A549 (cell line): ENCODE measurements around the gene ZNF774. TPM values are rescaled to one million over a fixed set of nuclear protein-coding genes. Genes with fewer than 3 reads are reported as not detected.

Source experiments
- ATAC-seq, 2 experiments: fragments of 200-7000 bp in 1 of 2; fragments of >200 bp in 1 of 2; cut with Nextera tagmentation in 1 of 2; cut with Tn5 transposase in 1 of 2; 3 replicates each; pipeline versions ENCODE4 v1.8.0 to v1.9.1; 2018 to 2020; ENCODE audit warnings: mild to moderate bottlenecking in 1 of 2, moderate library complexity in 1 of 2
- CTCF ChIA-PET: fragments of 300-600 bp; sonication (Branson Sonifier 250); formaldehyde crosslinking; extraction: SDS; loops from one replicate; lab custom pipeline; 2021; ENCODE audit warnings: antibody characterized with exemption, inconsistent platforms; lab: Yijun Ruan, JAX
- POLR2A ChIA-PET: fragments of 350-600 bp; formaldehyde crosslinking; extraction: SDS; loops from one replicate; lab custom pipeline; 2021; ENCODE audit warnings: antibody characterized with exemption, inconsistent platforms; lab: Yijun Ruan, JAX
- DNase-seq, 2 experiments: peaks; one replicate each; pipeline versions ENCODE4 v3.0.0 to v3.0.0-alpha.2; 2011 to 2016; ENCODE audit warnings: low read depth in 1 of 2, low spot score in 1 of 2
- FAIRE-seq: peaks from 2 replicates; lab custom pipeline; 2011; peaks lifted over from hg19 to GRCh38; lab: Jason Lieb, UNC
- H3K27ac ChIP-seq, 2 experiments: fragments of >200 bp; sonication (Bioruptor Twin); formaldehyde crosslinking; 3 replicates each; pipeline ENCODE4 v1.5.1; 2016 to 2017
- H3K4me1 ChIP-seq: fragments of >200 bp; sonication (Bioruptor Twin); formaldehyde crosslinking; 3 replicates; pipeline ENCODE4 v1.6.1; 2016
- H3K4me2 ChIP-seq: fragments of >200 bp; sonication (Bioruptor Twin); formaldehyde crosslinking; 3 replicates; pipeline ENCODE4 v1.6.1; 2016
- H3K4me3 ChIP-seq: fragments of >200 bp; sonication (Bioruptor Twin); formaldehyde crosslinking; 3 replicates; pipeline ENCODE4 v1.5.1; 2016
- H3K9me3 ChIP-seq: fragments of >200 bp; sonication (Bioruptor Twin); formaldehyde crosslinking; 3 replicates; pipeline ENCODE4 v1.6.1; 2016
- BHLHE40 ChIP-seq: IDR thresholded peaks from 2 replicates; pipeline ENCODE4 v1.6.1; 2012; ENCODE audit warnings: low read depth, low read length, inconsistent platforms
- CEBPB ChIP-seq, 2 experiments: fragments of >200 bp in 1 of 2; sonication (Bioruptor Twin) in 1 of 2; formaldehyde crosslinking in 1 of 2; IDR thresholded peaks; 2 replicates each; pipeline ENCODE4 v1.6.1; 2012 to 2016
- CTCF ChIP-seq: fragments of >200 bp; sonication (Bioruptor Twin); formaldehyde crosslinking; IDR thresholded peaks from 3 replicates; pipeline ENCODE4 v1.5.1; 2016
- E2F6 ChIP-seq: IDR thresholded peaks from 2 replicates; pipeline ENCODE4 v1.6.1; 2012; ENCODE audit warnings: low read depth, borderline replicate concordance
- EP300 ChIP-seq, 2 experiments: fragments of >200 bp; sonication (Bioruptor Twin); formaldehyde crosslinking; IDR thresholded peaks; 2 replicates in 1 of 2; 3 replicates in 1 of 2; pipeline ENCODE4 v1.6.1; 2016 to 2017
- FOSL2 ChIP-seq, 2 experiments: fragments of 450-650 bp in 1 of 2; fragments of >200 bp in 1 of 2; sonication (Bioruptor Twin) in 1 of 2; formaldehyde crosslinking; IDR thresholded peaks; 2 replicates each; pipeline versions ENCODE4 v1.5.0 to v1.6.1; 2016 to 2020; ENCODE audit warnings: mild to moderate bottlenecking in 1 of 2, moderate library complexity in 1 of 2
- GATA3 ChIP-seq: IDR thresholded peaks from 2 replicates; pipeline ENCODE4 v1.6.1; 2012; ENCODE audit warnings: borderline replicate concordance
- JUN ChIP-seq, 2 experiments: fragments of >200 bp; sonication (Bioruptor Twin); formaldehyde crosslinking; IDR thresholded peaks; 2 replicates in 1 of 2; 3 replicates in 1 of 2; pipeline ENCODE4 v1.6.1; 2016 to 2017
- JUNB ChIP-seq: fragments of >200 bp; sonication (Bioruptor Twin); formaldehyde crosslinking; IDR thresholded peaks from 2 replicates; pipeline ENCODE4 v1.6.1; 2016
- MAFK ChIP-seq: fragments of 450-650 bp; IDR thresholded peaks from 2 replicates; pipeline ENCODE4 v1.6.1; 2014; ENCODE audit not compliant: partially characterized antibody
- NFE2L2 ChIP-seq: fragments of 150-350 bp; conservative IDR thresholded peaks from 2 replicates; pipeline ENCODE4 v1.6.1; 2014; ENCODE audit warnings: low read length
- NR3C1 ChIP-seq: fragments of >200 bp; sonication (Bioruptor Twin); formaldehyde crosslinking; IDR thresholded peaks from 3 replicates; pipeline ENCODE4 v1.6.1; 2017
- RAD21 ChIP-seq, 2 experiments: fragments of >200 bp in 1 of 2; sonication (Bioruptor Twin) in 1 of 2; formaldehyde crosslinking in 1 of 2; IDR thresholded peaks in 1 of 2; conservative IDR thresholded peaks in 1 of 2; 2 replicates in 1 of 2; 3 replicates in 1 of 2; pipeline ENCODE4 v1.6.1; 2012 to 2018; ENCODE audit warnings: inconsistent platforms in 1 of 2
- USF2 ChIP-seq: fragments of 450-650 bp; IDR thresholded peaks from 2 replicates; pipeline ENCODE4 v1.6.1; 2014; ENCODE audit warnings: antibody characterized with exemption
- WGBS: methylation state at CpG from one replicate; pipeline ENCODE4 v1.1.6; 2017; ENCODE audit errors: missing lambda C conversion rate; 5-methylcytosine and 5-hydroxymethylcytosine counted together
- polyA plus RNA-seq, 4 experiments: library from polyadenylated mRNA; depleted of rRNA in 3 of 4; stranded (reverse); fragments of >200 nt; fragmentation: RNase III in 1 of 4; extraction: RNeasy Plus Mini Kit Qiagen cat#74134 plus additional on column Dnase treatment in 1 of 4; gene quantifications; 2 replicates in 3 of 4; 3 replicates in 1 of 4; pipeline ENCODE4 v1.2.3, GENCODE V29; 2011 to 2017
- TF ChIP-seq, protein P1 (sequence below): fragments of 250-450 bp; sonication (Bioruptor Pico); IDR thresholded peaks from 2 replicates; pipeline ENCODE4 v1.5.0; 2021; ENCODE audit warnings: mild to moderate bottlenecking, moderate library complexity, borderline replicate concordance
- TF ChIP-seq, protein P2 (sequence below): fragments of 150-350 bp; IDR thresholded peaks from 2 replicates; pipeline ENCODE4 v1.6.1; 2014; ENCODE audit warnings: low read depth, mild to moderate bottlenecking, low read length
- TF ChIP-seq, protein P3 (sequence below): fragments of 200-600 bp; sonication (generic); IDR thresholded peaks from 2 replicates; pipeline ENCODE4 v1.6.1; 2016; ENCODE audit warnings: antibody characterized with exemption, mild to moderate bottlenecking, moderate library complexity

The ZNF774 gene
- polyA plus RNA-seq, 2 of the 4 experiments (the other 2 are of a cell fraction): 1.2 to 1.3 TPM

GRCh38 chr15:90400759-90401314 lies 48.8 kb downstream of the ZNF774 start:
- TF ChIP-seq CEBPB (IDR thresholded peaks at IDR 0.05) (peak in 1 of 2 experiments; percentile 64; a peak in 1 of 4 replicates), JUNB (peak; percentile 45; the same call in 1 of the 2 replicates), NFE2L2 (no peak), RAD21 (conservative IDR thresholded peaks at IDR 0.05 in 1 of 2, IDR thresholded peaks at IDR 0.05 in 1 of 2) (0 out of 5 replicates have a peak, but pooled peaks of 1 of the 2 experiments have one; percentile 18), JUN (IDR thresholded peaks at IDR 0.05) (peak in 1 of 2 experiments; percentile 52; a peak in 1 of 5 replicates), FOSL2 (IDR thresholded peaks at IDR 0.05) (peak; percentile 48; the same call in 1 of the 2 replicates), FOSL2 (CRISPR knock-in tag; IDR thresholded peaks at IDR 0.05) (peak; percentile 94), MAFK (peak; percentile 39), GATA3 (0 out of 2 replicates have a peak, but pooled peaks have one; percentile 5)
- TF ChIP-seq, protein P1, sequence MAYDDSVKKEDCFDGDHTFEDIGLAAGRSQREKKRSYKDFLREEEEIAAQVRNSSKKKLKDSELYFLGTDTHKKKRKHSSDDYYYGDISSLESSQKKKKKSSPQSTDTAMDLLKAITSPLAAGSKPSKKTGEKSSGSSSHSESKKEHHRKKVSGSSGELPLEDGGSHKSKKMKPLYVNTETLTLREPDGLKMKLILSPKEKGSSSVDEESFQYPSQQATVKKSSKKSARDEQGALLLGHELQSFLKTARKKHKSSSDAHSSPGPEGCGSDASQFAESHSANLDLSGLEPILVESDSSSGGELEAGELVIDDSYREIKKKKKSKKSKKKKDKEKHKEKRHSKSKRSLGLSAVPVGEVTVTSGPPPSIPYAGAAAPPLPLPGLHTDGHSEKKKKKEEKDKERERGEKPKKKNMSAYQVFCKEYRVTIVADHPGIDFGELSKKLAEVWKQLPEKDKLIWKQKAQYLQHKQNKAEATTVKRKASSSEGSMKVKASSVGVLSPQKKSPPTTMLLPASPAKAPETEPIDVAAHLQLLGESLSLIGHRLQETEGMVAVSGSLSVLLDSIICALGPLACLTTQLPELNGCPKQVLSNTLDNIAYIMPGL (CRISPR knock-in tag): no peak
- FAIRE-seq (peak; percentile 99), DNase-seq (peak; percentile 94), ATAC-seq (peak; percentile 97 to 98)
- CTCF ChIA-PET: interaction anchor here (0.5 to 4.0 kb wide), 11 partner anchors 12 to 82 kb away, joined by 3 to 22 read pairs (median 4); partner anchors contain the start of gene IQGAP1
- H3K4me2 ChIP-seq: peak overlapping the region; percentile 86
- H3K27ac ChIP-seq: peak overlapping the region; percentile 76 to 84
- H3K4me1 ChIP-seq: peaks cover 63% of the 10 kb centered on the region
- H3K4me3 ChIP-seq: peak overlapping the region; percentile 25; the same call in 2 of the 3 replicates
- POLR2A ChIA-PET: interaction anchor here (0.5 to 5.6 kb wide), 2 partner anchors 12 to 48 kb away, joined by 3 to 52 read pairs; partner anchors contain the start of gene IQGAP1
- no peaks in the 10 kb centered on the region for H3K9me3 ChIP-seq
- 4% methylated on average over 7 of the region's 7 CpGs for WGBS

DNA sequence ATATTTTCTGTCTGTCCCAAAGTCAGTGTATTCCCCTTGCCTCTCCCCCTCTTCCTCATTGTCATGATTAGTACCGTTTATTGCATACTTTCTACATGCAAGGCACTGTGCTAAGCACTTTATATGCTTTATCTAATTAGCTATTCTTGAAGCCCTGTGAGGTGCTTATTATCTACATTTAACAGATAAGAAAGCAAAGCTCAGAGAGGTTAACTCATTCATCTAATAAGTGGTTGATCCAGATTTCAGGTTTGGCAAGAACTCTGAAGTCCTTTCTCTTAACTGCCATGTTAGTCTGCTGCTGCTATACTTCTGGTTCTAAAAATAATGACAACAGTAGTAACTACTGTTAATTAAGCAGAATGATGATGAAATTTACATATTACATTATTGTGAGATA lies 49.4 kb downstream of the ZNF774 start:
- CTCF ChIA-PET: interaction anchor here (1.2 to 4.0 kb wide), 10 partner anchors 9 to 101 kb away, joined by 3 to 22 read pairs (median 7); partner anchors contain the start of gene IQGAP1
- no peak overlapping the region; the same call in 2 of the 3 replicates for H3K4me3 ChIP-seq
- POLR2A ChIA-PET: interaction anchor here (1.5 to 5.6 kb wide), 3 partner anchors 9 to 13 kb away, joined by 6 to 52 read pairs (median 8); partner anchors contain the start of gene IQGAP1
- TF ChIP-seq, protein P2, sequence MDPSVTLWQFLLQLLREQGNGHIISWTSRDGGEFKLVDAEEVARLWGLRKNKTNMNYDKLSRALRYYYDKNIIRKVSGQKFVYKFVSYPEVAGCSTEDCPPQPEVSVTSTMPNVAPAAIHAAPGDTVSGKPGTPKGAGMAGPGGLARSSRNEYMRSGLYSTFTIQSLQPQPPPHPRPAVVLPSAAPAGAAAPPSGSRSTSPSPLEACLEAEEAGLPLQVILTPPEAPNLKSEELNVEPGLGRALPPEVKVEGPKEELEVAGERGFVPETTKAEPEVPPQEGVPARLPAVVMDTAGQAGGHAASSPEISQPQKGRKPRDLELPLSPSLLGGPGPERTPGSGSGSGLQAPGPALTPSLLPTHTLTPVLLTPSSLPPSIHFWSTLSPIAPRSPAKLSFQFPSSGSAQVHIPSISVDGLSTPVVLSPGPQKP: no peak
- 0 out of 5 replicates have a peak, but pooled peaks of 1 of the 2 experiments have one; percentile 6 for TF ChIP-seq JUN (IDR thresholded peaks at IDR 0.05)
- 0% methylated on average over 1 of the region's 1 CpG for WGBS
- peak overlapping the region; percentile 76 to 84 for H3K27ac ChIP-seq
- H3K4me2 ChIP-seq: peak overlapping the region; percentile 86
- ATAC-seq: 0 out of 6 replicates have a peak, but pooled peaks of 1 of the 2 experiments have one; percentile 3
- no peaks in the 10 kb centered on the region for H3K9me3 ChIP-seq
- peak; percentile 86 for FAIRE-seq
- H3K4me1 ChIP-seq: peaks cover 64% of the 10 kb centered on the region
- DNase-seq: no peak

GRCh38 chr15:90402223-90402622 lies 50.1 kb downstream of the ZNF774 start:
- DNase-seq (peak in 1 of 2 experiments; percentile 66), FAIRE-seq (peak; percentile 94), ATAC-seq (peak; percentile 68 to 78; a peak in 5 of 6 replicates)
- ChIA-PET CTCF (interaction anchor here (1.1 to 4.0 kb wide), 10 partner anchors 10 to 529 kb away, joined by 3 to 16 read pairs (median 4); no protein-coding TSS in a partner anchor), POLR2A (interaction anchor here (1.0 to 5.6 kb wide), 4 partner anchors 10 to 14 kb away, joined by 3 to 52 read pairs (median 7); partner anchors contain the start of gene IQGAP1)
- Histone ChIP-seq H3K4me3 (0 out of 3 replicates have a peak overlapping the region, but pooled peaks have one; percentile 2), H3K4me1 (peaks cover 70% of the 10 kb centered on the region), H3K4me2 (peak overlapping the region; percentile 86), H3K9me3 (no peaks in the 10 kb centered on the region), H3K27ac (peak overlapping the region; percentile 76 to 84)
- TF ChIP-seq E2F6 (no peak), JUNB (peak; percentile 44; the same call in 1 of the 2 replicates), NR3C1 (no peak), JUN (IDR thresholded peaks at IDR 0.05) (peak; percentile 9 to 40; a peak in 1 of 5 replicates), FOSL2 (IDR thresholded peaks at IDR 0.05) (peak; percentile 48; the same call in 1 of the 2 replicates), FOSL2 (CRISPR knock-in tag; IDR thresholded peaks at IDR 0.05) (peak; percentile 77), BHLHE40 (no peak), GATA3 (0 out of 2 replicates have a peak, but pooled peaks have one; percentile 34), USF2 (no peak), EP300 (IDR thresholded peaks at IDR 0.05) (peak in 1 of 2 experiments; percentile 19; a peak in 1 of 5 replicates), CTCF (no peak)
- TF ChIP-seq, protein P3, sequence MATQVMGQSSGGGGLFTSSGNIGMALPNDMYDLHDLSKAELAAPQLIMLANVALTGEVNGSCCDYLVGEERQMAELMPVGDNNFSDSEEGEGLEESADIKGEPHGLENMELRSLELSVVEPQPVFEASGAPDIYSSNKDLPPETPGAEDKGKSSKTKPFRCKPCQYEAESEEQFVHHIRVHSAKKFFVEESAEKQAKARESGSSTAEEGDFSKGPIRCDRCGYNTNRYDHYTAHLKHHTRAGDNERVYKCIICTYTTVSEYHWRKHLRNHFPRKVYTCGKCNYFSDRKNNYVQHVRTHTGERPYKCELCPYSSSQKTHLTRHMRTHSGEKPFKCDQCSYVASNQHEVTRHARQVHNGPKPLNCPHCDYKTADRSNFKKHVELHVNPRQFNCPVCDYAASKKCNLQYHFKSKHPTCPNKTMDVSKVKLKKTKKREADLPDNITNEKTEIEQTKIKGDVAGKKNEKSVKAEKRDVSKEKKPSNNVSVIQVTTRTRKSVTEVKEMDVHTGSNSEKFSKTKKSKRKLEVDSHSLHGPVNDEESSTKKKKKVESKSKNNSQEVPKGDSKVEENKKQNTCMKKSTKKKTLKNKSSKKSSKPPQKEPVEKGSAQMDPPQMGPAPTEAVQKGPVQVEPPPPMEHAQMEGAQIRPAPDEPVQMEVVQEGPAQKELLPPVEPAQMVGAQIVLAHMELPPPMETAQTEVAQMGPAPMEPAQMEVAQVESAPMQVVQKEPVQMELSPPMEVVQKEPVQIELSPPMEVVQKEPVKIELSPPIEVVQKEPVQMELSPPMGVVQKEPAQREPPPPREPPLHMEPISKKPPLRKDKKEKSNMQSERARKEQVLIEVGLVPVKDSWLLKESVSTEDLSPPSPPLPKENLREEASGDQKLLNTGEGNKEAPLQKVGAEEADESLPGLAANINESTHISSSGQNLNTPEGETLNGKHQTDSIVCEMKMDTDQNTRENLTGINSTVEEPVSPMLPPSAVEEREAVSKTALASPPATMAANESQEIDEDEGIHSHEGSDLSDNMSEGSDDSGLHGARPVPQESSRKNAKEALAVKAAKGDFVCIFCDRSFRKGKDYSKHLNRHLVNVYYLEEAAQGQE: no peak
